ENCODE data around the gene FNDC3B. TPM values are rescaled to one million over a fixed set of nuclear protein-coding genes. Genes with fewer than 3 reads are reported as not detected.

FNDC3B gene
- total RNA-seq, 1 donor from 2014 or later = 9.3 TPM

- ATAC-seq (ENCODE audit: low read depth) (no peak), DNase-seq (no peak)
- Mint-ChIP-seq H3K4me3 (no peak overlapping the region), H3K9me3 (no peaks in the 10 kb centered on the region), H3K27ac (no peak overlapping the region), H3K4me1 (no peaks in the 10 kb centered on the region), H3K27me3 (no peaks in the 10 kb centered on the region), H3K36me3 (ENCODE audit: low read depth) (peaks cover 5% of the 10 kb centered on the region)
- CTCF ChIA-PET = interaction anchor here (2.4 to 5.2 kb wide), 2 partner anchors 11 to 13 kb away, joined by 15 to 32 read pairs; no protein-coding TSS in a partner anchor
- TF ChIP-seq CTCF (IDR thresholded peaks at IDR 0.05) = no peak
- intact Hi-C loops (cut with micrococcal nuclease) = loop anchor here (10.0 kb wide), 1 partner anchor 1928 kb away; the partner anchor contains the start of gene CLDN11
- POLR2A ChIA-PET = no interaction called here
Measured at GRCh38 chr3:172343117-172343516, 303.7 kb downstream of the FNDC3B start.

- no peak for ATAC-seq (ENCODE audit: low read depth)
- ChIA-PET CTCF (interaction anchor here (5.2 kb wide), 1 partner anchor 11 kb away, joined by 32 read pairs; no protein-coding TSS in a partner anchor), POLR2A (no interaction called here)
- H3K27ac Mint-ChIP-seq = no peak overlapping the region
- H3K27me3 Mint-ChIP-seq = no peaks in the 10 kb centered on the region
- H3K4me3 Mint-ChIP-seq = no peak overlapping the region
- H3K9me3 Mint-ChIP-seq = no peaks in the 10 kb centered on the region
- H3K4me1 Mint-ChIP-seq = no peaks in the 10 kb centered on the region
- no peak for DNase-seq
- peaks cover 5% of the 10 kb centered on the region for H3K36me3 Mint-ChIP-seq (ENCODE audit: low read depth)
- TF ChIP-seq CTCF (IDR thresholded peaks at IDR 0.05) = no peak
- intact Hi-C loops (cut with micrococcal nuclease) = loop anchor here (10.0 kb wide), 1 partner anchor 1929 kb away; the partner anchor contains the start of gene CLDN11
Measured at GRCh38 chr3:172343979-172344378, 304.6 kb downstream of the FNDC3B start.

- H3K27ac Mint-ChIP-seq = no peak overlapping the region
- TF ChIP-seq CTCF (IDR thresholded peaks at IDR 0.05) = no peak
- CTCF ChIA-PET = no interaction called here
- H3K36me3 Mint-ChIP-seq (ENCODE audit: low read depth) = peaks cover 5% of the 10 kb centered on the region
- POLR2A ChIA-PET = no interaction called here
- no peak for DNase-seq
- H3K9me3 Mint-ChIP-seq = no peaks in the 10 kb centered on the region
- H3K27me3 Mint-ChIP-seq = no peaks in the 10 kb centered on the region
- no peak overlapping the region for H3K4me3 Mint-ChIP-seq
- intact Hi-C loops (cut with micrococcal nuclease) = loop anchor here (10.0 kb wide), 1 partner anchor 1931 kb away; the partner anchor contains the start of gene CLDN11
- H3K4me1 Mint-ChIP-seq = no peaks in the 10 kb centered on the region
- ATAC-seq (ENCODE audit: low read depth) = no peak
Measured at GRCh38 chr3:172346161-172346560, 306.8 kb downstream of the FNDC3B start.

- no peak for TF ChIP-seq CTCF (IDR thresholded peaks at IDR 0.05)
- ATAC-seq (ENCODE audit: low read depth) (no peak), DNase-seq (no peak)
- Mint-ChIP-seq H3K4me3 (no peak overlapping the region), H3K27ac (no peak overlapping the region), H3K4me1 (no peaks in the 10 kb centered on the region), H3K9me3 (no peaks in the 10 kb centered on the region), H3K27me3 (no peaks in the 10 kb centered on the region), H3K36me3 (ENCODE audit: low read depth) (peaks cover 10% of the 10 kb centered on the region)
- intact Hi-C loops (cut with micrococcal nuclease) = loop anchor here (10.0 kb wide), 1 partner anchor 1933 kb away; the partner anchor contains the start of gene CLDN11
- POLR2A ChIA-PET = no interaction called here
- CTCF ChIA-PET = interaction anchor here (1.0 to 1.2 kb wide), 3 partner anchors 9 to 16 kb away, joined by 3 to 4 read pairs (median 3); no protein-coding TSS in a partner anchor
Measured at GRCh38 chr3:172347895-172348679, 308.7 kb downstream of the FNDC3B start.

- no peaks in the 10 kb centered on the region for H3K4me1 Mint-ChIP-seq
- DNase-seq (no peak), ATAC-seq (ENCODE audit: low read depth) (no peak)
- intact Hi-C loops (cut with micrococcal nuclease) = loop anchor here (5.0 kb wide), 1 partner anchor 245 kb away; no protein-coding TSS in a partner anchor
- H3K4me3 Mint-ChIP-seq = no peak overlapping the region
- POLR2A ChIA-PET = no interaction called here
- H3K27ac Mint-ChIP-seq = no peak overlapping the region
- no peak for TF ChIP-seq CTCF (IDR thresholded peaks at IDR 0.05)
- H3K36me3 Mint-ChIP-seq (ENCODE audit: low read depth) = peaks cover 12% of the 10 kb centered on the region
- H3K27me3 Mint-ChIP-seq = no peaks in the 10 kb centered on the region
- H3K9me3 Mint-ChIP-seq = no peaks in the 10 kb centered on the region
- CTCF ChIA-PET = interaction anchor here (2.1 kb wide), 1 partner anchor 20 kb away, joined by 5 read pairs; no protein-coding TSS in a partner anchor
Measured at GRCh38 chr3:172351895-172352466, 312.6 kb downstream of the FNDC3B start.
